ENCODE results near the gene EZH1.

DNA sequence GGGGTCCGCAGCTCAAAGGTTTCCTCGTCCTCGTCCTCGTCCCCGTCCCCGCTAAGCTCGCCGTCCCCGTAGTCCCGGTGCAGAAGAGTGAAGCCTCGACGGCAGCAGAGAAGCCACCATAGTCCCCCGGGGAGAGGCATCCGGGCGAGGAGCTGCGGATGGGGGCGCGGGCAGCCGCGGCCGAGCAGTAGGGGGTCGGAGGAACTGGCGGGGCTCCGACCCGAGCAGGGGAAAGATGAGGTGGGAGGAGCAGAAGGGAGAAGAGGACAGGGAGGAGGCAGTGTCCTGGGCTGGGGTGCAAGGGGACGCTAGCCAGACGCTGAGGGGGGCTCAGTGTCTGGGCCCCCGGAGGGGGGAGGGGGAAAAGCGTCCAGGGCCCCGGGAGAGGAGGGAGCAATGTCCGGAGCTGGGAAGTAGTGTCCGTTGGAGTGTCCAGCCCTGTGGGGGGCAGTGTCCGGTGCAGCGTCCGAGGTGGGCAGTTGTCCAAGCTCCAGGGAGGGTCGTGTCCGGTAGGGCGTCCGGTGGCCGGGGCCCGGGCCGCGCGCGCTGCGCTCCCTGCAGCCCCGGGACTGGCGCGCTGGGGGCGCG is 68.3 kb downstream of the EZH1 start, which contains the start of gene PLEKHH3:
- no peak for TF ChIP-seq CBFB (IDR thresholded peaks at IDR 0.05; ENCODE audit: low read depth)
- TF ChIP-seq LARP7 (IDR thresholded peaks at IDR 0.05), result peak; percentile 54; the same call in 1 of the 2 replicates
- TF ChIP-seq TAF1 (IDR thresholded peaks at IDR 0.05; ENCODE audit: borderline replicate concordance, low read depth, low read length), result peak; percentile 30; the same call in 1 of the 2 replicates
- TF ChIP-seq MYC (IDR thresholded peaks at IDR 0.05; ENCODE audit: insufficient read depth, insufficient read length, insufficient replicate concordance, low read length, severe bottlenecking), result no peak
- TF ChIP-seq, protein P1, sequence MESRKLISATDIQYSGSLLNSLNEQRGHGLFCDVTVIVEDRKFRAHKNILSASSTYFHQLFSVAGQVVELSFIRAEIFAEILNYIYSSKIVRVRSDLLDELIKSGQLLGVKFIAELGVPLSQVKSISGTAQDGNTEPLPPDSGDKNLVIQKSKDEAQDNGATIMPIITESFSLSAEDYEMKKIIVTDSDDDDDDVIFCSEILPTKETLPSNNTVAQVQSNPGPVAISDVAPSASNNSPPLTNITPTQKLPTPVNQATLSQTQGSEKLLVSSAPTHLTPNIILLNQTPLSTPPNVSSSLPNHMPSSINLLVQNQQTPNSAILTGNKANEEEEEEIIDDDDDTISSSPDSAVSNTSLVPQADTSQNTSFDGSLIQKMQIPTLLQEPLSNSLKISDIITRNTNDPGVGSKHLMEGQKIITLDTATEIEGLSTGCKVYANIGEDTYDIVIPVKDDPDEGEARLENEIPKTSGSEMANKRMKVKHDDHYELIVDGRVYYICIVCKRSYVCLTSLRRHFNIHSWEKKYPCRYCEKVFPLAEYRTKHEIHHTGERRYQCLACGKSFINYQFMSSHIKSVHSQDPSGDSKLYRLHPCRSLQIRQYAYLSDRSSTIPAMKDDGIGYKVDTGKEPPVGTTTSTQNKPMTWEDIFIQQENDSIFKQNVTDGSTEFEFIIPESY (IDR thresholded peaks at IDR 0.05), result no peak
- no peak for TF ChIP-seq RAD21 (IDR thresholded peaks at IDR 0.05; ENCODE audit: insufficient read depth, low read depth, low read length)
- no peak for TF ChIP-seq ASH2L (IDR thresholded peaks at IDR 0.05; ENCODE audit: borderline replicate concordance, low read depth)
- TF ChIP-seq POLR2A (IDR thresholded peaks at IDR 0.05; ENCODE audit: low read depth, low read length), result peak; percentile 69
- no peak; the same call in 1 of the 2 replicates for TF ChIP-seq POLR2AphosphoS5 (IDR thresholded peaks at IDR 0.05; ENCODE audit: low read length)
- TF ChIP-seq SMARCA5 (IDR thresholded peaks at IDR 0.05), result peak; percentile 42; the same call in 1 of the 2 replicates
- TF ChIP-seq CTCF (IDR thresholded peaks at IDR 0.05 in 2 of 3, conservative IDR thresholded peaks at IDR 0.05 in 1 of 3; ENCODE audit: control insufficient read depth in 2 of 3, extremely low read depth in 1 of 3, insufficient read depth in 1 of 3, low read depth in 3 of 3, low read length in 3 of 3), result no peak; a peak in 1 of 6 replicates
- no peak for TF ChIP-seq ZZZ3 (IDR thresholded peaks at IDR 0.05; ENCODE audit: control insufficient read depth, insufficient read length, low read depth)
- no peak for TF ChIP-seq FOXK2 (IDR thresholded peaks at IDR 0.05)

Measured in GM12878 (cell line).